ENCODE results near the gene INO80C. TPM values are rescaled to one million over a fixed set of nuclear protein-coding genes. Genes with fewer than 3 reads are reported as not detected.

Gene INO80C
- total and polyA plus RNA-seq, 2 of the 4 experiments (the other 2 are of a cell fraction) = 5.6 to 17.1 TPM

DNA sequence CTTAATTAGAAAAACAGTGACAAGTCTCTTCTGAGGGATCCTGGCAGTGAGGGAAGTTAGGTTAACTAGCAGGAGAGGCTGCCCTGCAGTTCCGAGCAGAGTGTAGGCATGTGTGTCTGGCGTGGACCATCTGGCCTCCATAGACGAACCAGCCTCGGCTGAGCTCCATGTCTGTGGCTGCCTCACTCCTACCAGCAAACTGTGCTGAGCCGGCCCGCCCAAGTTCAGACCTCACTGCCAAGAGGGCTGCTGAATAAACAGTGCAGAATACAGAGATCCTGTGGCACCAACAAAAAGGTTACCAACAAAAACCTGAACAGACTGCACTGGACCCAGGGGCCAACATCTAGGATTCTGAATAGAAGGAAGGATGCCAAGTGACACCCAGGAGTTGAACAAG is 27.3 kb downstream of the INO80C start:
- H3K14ac ChIP-seq (replicated peaks; ENCODE audit: low read depth, low read length) = 0 out of 2 replicates have a peak overlapping the region, but pooled peaks have one; percentile 14
- no peak overlapping the region for H3K4me2 ChIP-seq (ENCODE audit: low read depth, low read length)
- H3K27me3 ChIP-seq (ENCODE audit: control insufficient read depth, insufficient read depth, low read length) = no peaks in the 10 kb centered on the region
- H2AK5ac ChIP-seq (ENCODE audit: low read depth, low read length) = peak overlapping the region; percentile 86
- H2BK15ac ChIP-seq (ENCODE audit: low read depth, low read length) = no peak overlapping the region
- H4K20me1 ChIP-seq (ENCODE audit: insufficient read depth, low read length) = no peaks in the 10 kb centered on the region
- no CpG with 5 or more reads among the region's 6 CpGs for WGBS, 2 experiments (ENCODE audit: extremely low coverage in 2 of 2, insufficient read length in 1 of 2)
- H3K4ac ChIP-seq (ENCODE audit: low read depth, low read length) = peak overlapping the region; percentile 64; the same call in 1 of the 2 replicates
- no TSS peak for BruUV-seq (replicated peaks)
- H3K56ac ChIP-seq (ENCODE audit: extremely low read depth, insufficient read depth, low read length) = no peak overlapping the region
- POLR2A ChIA-PET (ENCODE audit: unreplicated experiment) = interaction anchor here (0.6 kb wide), 1 partner anchor 8 kb away, joined by 3 read pairs; no protein-coding TSS in a partner anchor
- peak overlapping the region; percentile 42 for H2BK120ac ChIP-seq (ENCODE audit: low read depth, low read length)
- in situ Hi-C loops (cut with MboI; ENCODE audit: low sequenced_read_pairs) (no loop called here), dilution Hi-C loops (cut with HindIII; ENCODE audit: low sequenced_read_pairs, unreplicated experiment) (no loop called here), intact Hi-C loops (cut with micrococcal nuclease) (no loop called here)
- H3K18ac ChIP-seq (ENCODE audit: low read depth, low read length) = no peak overlapping the region
- peak overlapping the region; percentile 61 for H2BK20ac ChIP-seq (ENCODE audit: low read depth, low read length)
- H3K36me3 ChIP-seq (ENCODE audit: control insufficient read depth, insufficient read depth, low read length) = no peaks in the 10 kb centered on the region
- peak overlapping the region; percentile 62 for H2AFZ ChIP-seq (replicated peaks; ENCODE audit: low read length, poor library complexity)
- H3K79me1 ChIP-seq (ENCODE audit: low read depth in 1 of 2, low read length in 2 of 2) = no peaks in the 10 kb centered on the region
- DNase-seq (no peak), ATAC-seq (ENCODE audit: low read depth) (peak; percentile 63)
- H4K8ac ChIP-seq (ENCODE audit: low read depth in 2 of 2, low read length in 2 of 2) = no peak overlapping the region
- peak overlapping the region; percentile 5; the same call in 1 of the 2 replicates for H4K91ac ChIP-seq (ENCODE audit: insufficient read depth, low read depth, low read length)
- no peaks in the 10 kb centered on the region for H3K9me3 ChIP-seq (ENCODE audit: control insufficient read depth, insufficient read depth, low read length)
- CTCF ChIA-PET = no interaction called here
- no peak overlapping the region for H3K4me3 ChIP-seq (ENCODE audit: insufficient read depth, low read depth, low read length)
- H4K5ac ChIP-seq (ENCODE audit: low read depth, low read length) = no peak overlapping the region
- peaks cover 14% of the 10 kb centered on the region; the same call in 1 of the 2 replicates for H3K9me1 ChIP-seq (ENCODE audit: insufficient read depth, low read length)
- no peak for TF ChIP-seq CEBPB (IDR thresholded peaks at IDR 0.05; ENCODE audit: low read depth, low read length)
- TF ChIP-seq, protein P1, sequence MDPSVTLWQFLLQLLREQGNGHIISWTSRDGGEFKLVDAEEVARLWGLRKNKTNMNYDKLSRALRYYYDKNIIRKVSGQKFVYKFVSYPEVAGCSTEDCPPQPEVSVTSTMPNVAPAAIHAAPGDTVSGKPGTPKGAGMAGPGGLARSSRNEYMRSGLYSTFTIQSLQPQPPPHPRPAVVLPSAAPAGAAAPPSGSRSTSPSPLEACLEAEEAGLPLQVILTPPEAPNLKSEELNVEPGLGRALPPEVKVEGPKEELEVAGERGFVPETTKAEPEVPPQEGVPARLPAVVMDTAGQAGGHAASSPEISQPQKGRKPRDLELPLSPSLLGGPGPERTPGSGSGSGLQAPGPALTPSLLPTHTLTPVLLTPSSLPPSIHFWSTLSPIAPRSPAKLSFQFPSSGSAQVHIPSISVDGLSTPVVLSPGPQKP (IDR thresholded peaks at IDR 0.05; ENCODE audit: borderline replicate concordance, low read depth, low read length) = no peak
- H2AK9ac ChIP-seq (replicated peaks; ENCODE audit: low read depth, low read length, poor library complexity) = peak overlapping the region; percentile 46
- no peak overlapping the region for H3K27ac ChIP-seq (ENCODE audit: insufficient read depth, low read length)
- peak overlapping the region; percentile 51; the same call in 1 of the 2 replicates for H3K23ac ChIP-seq (ENCODE audit: low read depth, low read length)
- H3K9ac ChIP-seq (ENCODE audit: low read depth, low read length) = no peak overlapping the region
- H3K4me1 ChIP-seq (ENCODE audit: control insufficient read depth, insufficient read depth, low read length) = peaks cover 5% of the 10 kb centered on the region
- H2BK5ac ChIP-seq (ENCODE audit: low read depth, low read length, poor library complexity, severe bottlenecking) = no peak overlapping the region

Measured in IMR-90 (cell line).